Kidney (tissue), 14 donors: ENCODE data around the gene SLC22A17. TPM values are rescaled to one million over a fixed set of nuclear protein-coding genes. Genes with fewer than 3 reads are reported as not detected.

Experiments used
- DNase-seq, 5 donors: peaks; one replicate each; pipeline ENCODE4 v3.0.0-alpha.2; 2013 to 2020
- FAIRE-seq: peaks from 2 replicates; lab custom pipeline; 2012; peaks lifted over from hg19 to GRCh38; lab: Jason Lieb, UNC
- H3K27ac ChIP-seq, 2 donors: one replicate each; pipeline ENCODE4 v1.7.0; 2013; ENCODE audit warnings: low read depth in 2 of 2, low read length in 2 of 2, inconsistent platforms in 1 of 2
- H3K27me3 ChIP-seq: one replicate; pipeline ENCODE4 v1.7.1; 2013; ENCODE audit warnings: low read length, inconsistent platforms; ENCODE audit not compliant: control insufficient read depth, insufficient read depth
- H3K36me3 ChIP-seq, 3 donors: one replicate each; pipeline versions ENCODE4 v1.7.0 to v1.7.1; 2013; ENCODE audit warnings: low read length in 3 of 3, control low read depth in 1 of 3, inconsistent platforms in 1 of 3; ENCODE audit not compliant: insufficient read depth in 3 of 3, control insufficient read depth in 2 of 3
- H3K4me1 ChIP-seq, 3 donors: one replicate each; pipeline versions ENCODE4 v1.7.0 to v1.7.1; 2013; ENCODE audit warnings: low read length in 3 of 3, inconsistent platforms in 1 of 3, low read depth in 1 of 3; ENCODE audit not compliant: control insufficient read depth in 2 of 3, insufficient read depth in 2 of 3
- H3K4me3 ChIP-seq, 3 donors: one replicate each; pipeline versions ENCODE4 v1.7.0 to v1.8.1; 2013; ENCODE audit warnings: low read length in 3 of 3, control low read depth in 1 of 3, inconsistent platforms in 1 of 3
- H3K9ac ChIP-seq, 3 donors: one replicate each; pipeline versions ENCODE4 v1.7.0 to v1.7.1; 2013; ENCODE audit warnings: low read length in 3 of 3, control low read depth in 1 of 3, inconsistent platforms in 1 of 3
- H3K9me3 ChIP-seq, 3 donors: one replicate each; pipeline versions ENCODE4 v1.7.0 to v1.7.1; 2013; ENCODE audit warnings: low read length in 3 of 3, control low read depth in 1 of 3, inconsistent platforms in 1 of 3; ENCODE audit not compliant: control insufficient read depth in 2 of 3, insufficient read depth in 1 of 3
- intact Hi-C: fragments of 100-400 bp; cut with DNase I; formaldehyde crosslinking; loops from one replicate; pipeline ENCODE4 v1.11.1; 2022
- polyA plus RNA-seq: library from polyadenylated mRNA; stranded (reverse); fragments of 350-450 nt; fragmentation: Illumina TruSeq; extraction: RNeasy Lipid Tissue Mini Kit (QIAGEN cat#74804); gene quantifications from one replicate; pipeline ENCODE4 v1.2.3, GENCODE V29; 2014; ENCODE audit warnings: low read depth, low replicate concordance; ENCODE audit not compliant: insufficient read depth
- total RNA-seq: library from RNA; stranded (reverse); fragmentation: NEBNext Ultra II Directional; extraction: Animal tissue kit (Norgen Biotek cat#: 25700); gene quantifications from one replicate; pipeline ENCODE4 v1.2.1, GENCODE V29; 2021
- TF ChIP-seq, protein P1 (sequence below): IDR thresholded peaks from 3 replicates; pipeline ENCODE4 v1.5.1; 2012; ENCODE audit warnings: mild to moderate bottlenecking, moderate library complexity, borderline replicate concordance; ENCODE audit not compliant: insufficient read depth; ENCODE audit errors: extremely low read depth
- donor health status: control.
- donor health status: control.
- donor health status: control.
- donor health status: control.
- donor health status: control.
- donor health status: DM: yes; HTN: yes; CAD: no.
- donor health status: Normal renal cell carcinoma (clear cell type).

SLC22A17 gene
- total and polyA plus RNA-seq, 2 donors from 2014 or later = 35.3 to 61.2 TPM

DNA sequence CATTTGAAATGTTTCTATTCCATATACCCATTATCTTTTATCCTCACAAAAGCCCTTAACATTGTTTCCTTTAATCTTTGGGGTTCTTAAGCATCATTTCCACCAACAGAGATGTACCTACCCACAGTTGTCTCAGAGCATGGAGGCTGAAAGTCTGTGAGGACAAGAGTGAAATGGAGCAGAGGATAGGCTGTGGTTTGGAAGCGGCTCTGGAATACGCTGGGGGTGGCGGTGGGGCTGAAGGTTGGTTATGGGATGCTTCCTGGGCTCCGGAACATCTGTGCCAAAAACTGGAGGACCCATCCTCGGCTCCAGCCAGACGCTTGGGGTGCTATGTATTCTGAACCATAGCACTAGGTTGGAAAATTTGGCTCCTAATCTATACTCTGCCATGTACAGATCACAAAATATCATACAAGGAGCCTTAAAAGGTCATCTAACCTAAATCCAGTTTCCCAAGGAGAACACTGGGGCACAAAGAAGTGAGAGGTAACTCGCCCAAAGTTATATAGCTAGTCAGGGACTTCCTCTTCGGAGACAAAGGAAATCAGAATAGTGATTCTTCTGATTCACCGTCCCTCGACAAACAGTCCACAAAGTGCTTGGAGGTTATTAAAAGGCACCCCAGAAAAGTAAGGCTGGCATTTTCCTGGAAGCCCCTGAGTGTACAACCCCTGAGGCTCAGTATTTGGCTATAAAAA is 52.6 kb downstream of the SLC22A17 start:
- Histone ChIP-seq H3K9ac (peak overlapping the region; percentile 75 to 99 (median 94)), H3K27ac (peak overlapping the region; percentile 94 to 98), H3K4me1 (peaks cover 3 to 13% (median 13%) of the 10 kb centered on the region in 3 donors), H3K9me3 (no peaks in the 10 kb centered on the region), H3K27me3 (no peaks in the 10 kb centered on the region), H3K4me3 (peak overlapping the region; percentile 86 to 91 (median 88)), H3K36me3 (peaks cover 0 to 3% (median 0%) of the 10 kb centered on the region in 3 donors)
- intact Hi-C loops = no loop called here
- TF ChIP-seq, protein P1, sequence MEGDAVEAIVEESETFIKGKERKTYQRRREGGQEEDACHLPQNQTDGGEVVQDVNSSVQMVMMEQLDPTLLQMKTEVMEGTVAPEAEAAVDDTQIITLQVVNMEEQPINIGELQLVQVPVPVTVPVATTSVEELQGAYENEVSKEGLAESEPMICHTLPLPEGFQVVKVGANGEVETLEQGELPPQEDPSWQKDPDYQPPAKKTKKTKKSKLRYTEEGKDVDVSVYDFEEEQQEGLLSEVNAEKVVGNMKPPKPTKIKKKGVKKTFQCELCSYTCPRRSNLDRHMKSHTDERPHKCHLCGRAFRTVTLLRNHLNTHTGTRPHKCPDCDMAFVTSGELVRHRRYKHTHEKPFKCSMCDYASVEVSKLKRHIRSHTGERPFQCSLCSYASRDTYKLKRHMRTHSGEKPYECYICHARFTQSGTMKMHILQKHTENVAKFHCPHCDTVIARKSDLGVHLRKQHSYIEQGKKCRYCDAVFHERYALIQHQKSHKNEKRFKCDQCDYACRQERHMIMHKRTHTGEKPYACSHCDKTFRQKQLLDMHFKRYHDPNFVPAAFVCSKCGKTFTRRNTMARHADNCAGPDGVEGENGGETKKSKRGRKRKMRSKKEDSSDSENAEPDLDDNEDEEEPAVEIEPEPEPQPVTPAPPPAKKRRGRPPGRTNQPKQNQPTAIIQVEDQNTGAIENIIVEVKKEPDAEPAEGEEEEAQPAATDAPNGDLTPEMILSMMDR = no peak
- no peak for DNase-seq
- no peak for FAIRE-seq

DNA sequence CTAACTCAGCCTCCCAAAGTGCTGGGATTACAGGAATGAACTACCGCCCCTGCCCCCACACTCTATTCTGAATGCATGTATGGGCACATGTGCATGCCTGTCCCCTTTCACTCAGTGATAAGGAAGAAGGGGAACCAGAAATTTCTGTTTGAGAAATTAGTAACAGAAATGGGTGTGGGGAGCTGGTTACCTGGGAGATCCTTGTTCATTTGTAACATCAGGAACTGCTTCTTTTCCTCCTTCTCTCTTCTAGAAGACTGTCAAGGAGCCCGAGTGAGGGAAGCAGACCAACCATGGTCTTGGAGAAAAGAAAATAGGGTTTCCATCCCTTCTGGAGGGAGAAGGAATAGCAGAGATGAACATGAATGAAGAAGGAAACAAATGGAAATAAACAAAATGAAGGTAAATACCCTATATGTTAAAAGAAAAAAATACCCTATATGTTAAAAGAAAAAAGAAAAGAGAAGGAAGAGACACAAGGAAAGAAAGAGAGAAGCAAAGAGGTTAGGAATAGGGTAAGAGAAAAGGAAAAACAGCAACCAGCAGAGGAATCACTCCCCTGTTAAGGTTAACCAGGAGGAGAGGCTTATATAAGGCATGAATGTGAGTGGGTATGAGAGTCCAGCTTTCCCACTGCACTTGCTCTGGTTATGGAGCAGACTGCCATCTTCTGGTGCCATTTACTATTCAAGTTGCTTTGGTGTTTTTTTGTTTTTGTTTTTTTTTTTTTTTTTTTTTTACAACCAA is 53.3 kb downstream of the SLC22A17 start:
- Histone ChIP-seq H3K9me3 (no peaks in the 10 kb centered on the region), H3K4me1 (peaks cover 3 to 14% (median 13%) of the 10 kb centered on the region in 3 donors), H3K4me3 (peak overlapping the region in 1 of 3 donors; percentile 17), H3K9ac (peak overlapping the region in 1 of 3 donors; percentile 94), H3K36me3 (peaks cover 0 to 3% (median 0%) of the 10 kb centered on the region in 3 donors), H3K27me3 (no peaks in the 10 kb centered on the region), H3K27ac (peak overlapping the region in 1 of 2 donors; percentile 63)
- FAIRE-seq (no peak), DNase-seq (peak in 2 of 5 donors; percentile 51 to 82)
- TF ChIP-seq, protein P1 = peak; percentile 16
- intact Hi-C loops = no loop called here

DNA sequence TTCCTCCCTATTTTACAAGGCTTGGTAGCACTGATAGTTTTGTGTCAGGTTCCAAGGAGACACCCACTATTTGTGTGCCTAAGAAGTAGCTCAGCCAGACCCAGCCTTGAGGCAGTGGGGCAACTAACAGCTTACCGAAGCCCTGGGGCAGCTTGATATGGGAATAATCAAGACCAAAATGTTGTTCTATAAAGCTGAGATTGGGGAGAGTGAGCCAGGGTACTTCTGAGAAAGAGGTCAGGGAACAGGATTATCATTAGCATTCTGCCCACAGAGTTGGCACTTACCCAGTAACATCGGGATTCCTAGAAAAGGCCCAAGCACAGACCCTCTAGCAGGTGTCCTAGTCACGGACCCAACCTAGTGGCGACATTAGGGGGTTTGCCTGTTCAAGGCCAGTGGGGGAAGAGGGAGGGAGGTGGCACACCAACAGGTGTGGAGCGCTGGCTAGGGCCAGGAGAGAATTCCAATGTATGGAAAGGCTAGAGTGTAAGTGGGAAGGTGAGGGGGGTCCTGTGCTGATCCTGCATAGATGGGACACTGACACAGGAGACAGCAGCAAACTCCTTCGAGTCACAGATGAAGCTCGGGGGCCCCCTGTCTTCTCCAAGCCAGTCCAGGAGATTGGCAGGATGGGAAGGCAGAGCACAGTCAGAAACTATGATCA is 54.9 kb downstream of the SLC22A17 start:
- DNase-seq = no peak
- H3K9me3 ChIP-seq = no peaks in the 10 kb centered on the region
- H3K4me3 ChIP-seq = no peak overlapping the region
- peaks cover 3 to 14% (median 13%) of the 10 kb centered on the region in 3 donors for H3K4me1 ChIP-seq
- peaks cover 0 to 3% (median 0%) of the 10 kb centered on the region in 3 donors for H3K36me3 ChIP-seq
- FAIRE-seq = no peak
- no peak overlapping the region for H3K9ac ChIP-seq
- H3K27ac ChIP-seq = peak overlapping the region in 1 of 2 donors; percentile 7
- intact Hi-C loops = no loop called here
- TF ChIP-seq, protein P1 = no peak
- peaks cover 2% of the 10 kb centered on the region for H3K27me3 ChIP-seq
